IMR-90 (cell line): ENCODE data around the gene TJP1. TPM values are rescaled to one million over a fixed set of nuclear protein-coding genes. Genes with fewer than 3 reads are reported as not detected.

Experiments used
- ATAC-seq: fragments of 200-7000 bp; cut with Tn5 transposase; 2 replicates; pipeline ENCODE4 v1.9.1; 2020; ENCODE audit warnings: low read depth, mild to moderate bottlenecking, moderate library complexity
- BruUV-seq: library from RNA; stranded (reverse); fragments of 400-500 nt; replicated peaks from 2 replicates; lab custom pipeline; 2021; lab: Mats Ljungman, UMichigan
- CTCF ChIA-PET: fragments of 300-600 bp; formaldehyde crosslinking; extraction: SDS; loops from one replicate; lab custom pipeline; 2021; ENCODE audit warnings: antibody characterized with exemption; lab: Yijun Ruan, JAX
- POLR2A ChIA-PET: fragments of 300-600 bp; sonication (Branson Sonifier 250); formaldehyde crosslinking; loops from one replicate; lab custom pipeline; 2022; ENCODE audit warnings: antibody characterized with exemption; ENCODE audit not compliant: unreplicated experiment; lab: Charles Lee
- DNase-seq: peaks from one replicate; pipeline ENCODE4 v3.0.0; 2013
- H2AFZ ChIP-seq: replicated peaks from 2 replicates; pipeline ENCODE3; 2013; ENCODE audit warnings: low read length, mild to moderate bottlenecking; ENCODE audit not compliant: poor library complexity
- H2AK5ac ChIP-seq: 2 replicates; pipeline ENCODE4 v1.6.1; 2013; ENCODE audit warnings: low read depth, low read length, inconsistent platforms
- H2AK9ac ChIP-seq: replicated peaks from 2 replicates; pipeline ENCODE3; 2013; ENCODE audit warnings: mild to moderate bottlenecking, low read depth, low read length, moderate library complexity; ENCODE audit not compliant: poor library complexity
- H2BK120ac ChIP-seq: 2 replicates; pipeline ENCODE4 v1.6.1; 2013; ENCODE audit warnings: low read depth, low read length, inconsistent platforms
- H2BK15ac ChIP-seq: 3 replicates; pipeline ENCODE4 v1.6.1; 2013; ENCODE audit warnings: low read depth, low read length, inconsistent platforms
- H2BK20ac ChIP-seq: 2 replicates; pipeline ENCODE4 v1.6.1; 2013; ENCODE audit warnings: low read depth, mild to moderate bottlenecking, inconsistent platforms, low read length, moderate library complexity
- H2BK5ac ChIP-seq: 2 replicates; pipeline ENCODE4 v1.6.1; 2013; ENCODE audit warnings: mild to moderate bottlenecking, low read depth, low read length, inconsistent platforms; ENCODE audit not compliant: poor library complexity, severe bottlenecking
- H3K14ac ChIP-seq: replicated peaks from 2 replicates; pipeline ENCODE4 v1.6.1; 2013; ENCODE audit warnings: low read depth, low read length, inconsistent platforms
- H3K18ac ChIP-seq: 2 replicates; pipeline ENCODE4 v1.6.1; 2013; ENCODE audit warnings: low read depth, low read length, control low read depth
- H3K23ac ChIP-seq: 2 replicates; pipeline ENCODE4 v1.6.1; 2013; ENCODE audit warnings: low read depth, low read length, inconsistent platforms
- H3K27ac ChIP-seq: 2 replicates; pipeline ENCODE4 v1.5.1; 2013; ENCODE audit warnings: mild to moderate bottlenecking, control low read depth, low read length; ENCODE audit not compliant: insufficient read depth
- H3K27me3 ChIP-seq: 2 replicates; pipeline ENCODE4 v1.6.1; 2013; ENCODE audit warnings: low read length; ENCODE audit not compliant: control insufficient read depth, insufficient read depth
- H3K36me3 ChIP-seq: 2 replicates; pipeline ENCODE4 v1.6.1; 2013; ENCODE audit warnings: low read length, mixed read lengths; ENCODE audit not compliant: control insufficient read depth, insufficient read depth
- H3K4ac ChIP-seq: 2 replicates; pipeline ENCODE4 v1.6.1; 2013; ENCODE audit warnings: low read depth, low read length, inconsistent platforms
- H3K4me1 ChIP-seq: 2 replicates; pipeline ENCODE4 v1.6.1; 2013; ENCODE audit warnings: low read length, mixed read lengths; ENCODE audit not compliant: control insufficient read depth, insufficient read depth
- H3K4me2 ChIP-seq: 2 replicates; pipeline ENCODE4 v1.6.1; 2013; ENCODE audit warnings: low read depth, mild to moderate bottlenecking, control low read depth, low read length, moderate library complexity
- H3K4me3 ChIP-seq: 2 replicates; pipeline ENCODE4 v1.5.1; 2013; ENCODE audit warnings: low read depth, mild to moderate bottlenecking, control low read depth, low read length, moderate library complexity; ENCODE audit not compliant: insufficient read depth
- H3K56ac ChIP-seq: 2 replicates; pipeline ENCODE4 v1.6.1; 2013; ENCODE audit warnings: low read length, inconsistent platforms; ENCODE audit not compliant: insufficient read depth; ENCODE audit errors: extremely low read depth
- H3K79me1 ChIP-seq, 2 experiments: 2 replicates each; pipeline ENCODE4 v1.6.1; 2013; ENCODE audit warnings: low read length in 2 of 2, inconsistent platforms in 1 of 2, low read depth in 1 of 2
- H3K9ac ChIP-seq: 2 replicates; pipeline ENCODE4 v1.6.1; 2013; ENCODE audit warnings: low read depth, low read length, control low read depth
- H3K9me1 ChIP-seq: 2 replicates; pipeline ENCODE4 v1.6.1; 2013; ENCODE audit warnings: low read length, inconsistent platforms; ENCODE audit not compliant: insufficient read depth
- H3K9me3 ChIP-seq: 2 replicates; pipeline ENCODE4 v1.6.1; 2013; ENCODE audit warnings: low read length; ENCODE audit not compliant: control insufficient read depth, insufficient read depth
- H4K20me1 ChIP-seq: 2 replicates; pipeline ENCODE4 v1.6.1; 2013; ENCODE audit warnings: low read length, inconsistent platforms; ENCODE audit not compliant: insufficient read depth
- H4K5ac ChIP-seq: 2 replicates; pipeline ENCODE4 v1.6.1; 2013; ENCODE audit warnings: mild to moderate bottlenecking, low read depth, low read length, control low read depth
- H4K8ac ChIP-seq, 2 experiments: 2 replicates each; pipeline ENCODE4 v1.6.1; 2013; ENCODE audit warnings: low read depth in 2 of 2, low read length in 2 of 2, control low read depth in 1 of 2, inconsistent platforms in 1 of 2
- H4K91ac ChIP-seq: 2 replicates; pipeline ENCODE4 v1.6.1; 2013; ENCODE audit warnings: low read depth, low read length, inconsistent platforms; ENCODE audit not compliant: insufficient read depth
- BHLHE40 ChIP-seq: fragments of 150-350 bp; IDR thresholded peaks from 2 replicates; pipeline ENCODE4 v1.6.1; 2016; ENCODE audit warnings: mild to moderate bottlenecking, low read depth, low read length
- CEBPB ChIP-seq: IDR thresholded peaks from 2 replicates; pipeline ENCODE4 v1.6.1; 2012; ENCODE audit warnings: low read depth, low read length, improper control_type of control experiment
- ELK1 ChIP-seq: fragments of 150-350 bp; IDR thresholded peaks from 2 replicates; pipeline ENCODE4 v1.6.1; 2016; ENCODE audit warnings: low read depth, mild to moderate bottlenecking, low read length, moderate library complexity, borderline replicate concordance
- FOS ChIP-seq: fragments of 150-350 bp; IDR thresholded peaks from 2 replicates; pipeline ENCODE4 v1.6.1; 2016; ENCODE audit warnings: low read depth, low read length
- MXI1 ChIP-seq: IDR thresholded peaks from 2 replicates; pipeline ENCODE4 v1.6.1; 2012; ENCODE audit warnings: low read depth, mild to moderate bottlenecking, low read length, moderate library complexity, borderline replicate concordance
- RAD21 ChIP-seq: IDR thresholded peaks from 2 replicates; pipeline ENCODE4 v1.6.1; 2012; ENCODE audit warnings: low read length, improper control_type of control experiment
- RCOR1 ChIP-seq: IDR thresholded peaks from 2 replicates; pipeline ENCODE4 v1.6.1; 2012; ENCODE audit warnings: mild to moderate bottlenecking, low read length, improper control_type of control experiment; ENCODE audit not compliant: insufficient replicate concordance
- USF2 ChIP-seq: fragments of 150-350 bp; IDR thresholded peaks from 2 replicates; pipeline ENCODE4 v1.6.1; 2017; ENCODE audit warnings: mild to moderate bottlenecking, antibody characterized with exemption, low read length, low read depth
- WGBS, 2 experiments: methylation state at CpG; one replicate each; pipeline versions ENCODE4 v1.1.5 to v1.1.7; 2013; ENCODE audit warnings: missing lambda C conversion rate in 2 of 2; ENCODE audit not compliant: insufficient read length in 1 of 2; ENCODE audit errors: extremely low coverage in 2 of 2; 5-methylcytosine and 5-hydroxymethylcytosine counted together
- dilution Hi-C: fragments of 300-500 bp; cut with HindIII; formaldehyde crosslinking; loops from one replicate; pipeline ENCODE4 v1.14.3; 2018; ENCODE audit warnings: low sequenced_read_pairs; ENCODE audit not compliant: unreplicated experiment
- in situ Hi-C: fragments of 300-500 bp; cut with MboI; formaldehyde crosslinking; loops from 3 replicates; pipeline ENCODE4 v1.14.3; 2019; ENCODE audit warnings: low sequenced_read_pairs, inconsistent platforms, mixed read lengths
- intact Hi-C: fragments of 100-400 bp; cut with micrococcal nuclease; formaldehyde crosslinking; loops from 2 replicates; pipeline ENCODE4 v1.10.0; 2022
- polyA plus RNA-seq, 3 experiments: library from polyadenylated mRNA; depleted of rRNA; stranded (reverse); fragments of >200 nt; gene quantifications; 2 replicates each; pipeline ENCODE4 v1.2.3, GENCODE V29; 2012; ENCODE audit warnings: low replicate concordance in 1 of 3
- total RNA-seq: library from RNA; depleted of rRNA; stranded (reverse); fragments of >200 nt; gene quantifications from 2 replicates; pipeline ENCODE4 v1.2.3, GENCODE V29; 2012
- TF ChIP-seq, protein P1 (sequence below): conservative IDR thresholded peaks from 2 replicates; pipeline ENCODE4 v1.5.1; 2012; ENCODE audit warnings: mild to moderate bottlenecking, low read depth, low read length, improper control_type of control experiment

Gene TJP1
- total and polyA plus RNA-seq, 2 of the 4 experiments (the other 2 are of a cell fraction): 42.2 to 43.4 TPM

DNA sequence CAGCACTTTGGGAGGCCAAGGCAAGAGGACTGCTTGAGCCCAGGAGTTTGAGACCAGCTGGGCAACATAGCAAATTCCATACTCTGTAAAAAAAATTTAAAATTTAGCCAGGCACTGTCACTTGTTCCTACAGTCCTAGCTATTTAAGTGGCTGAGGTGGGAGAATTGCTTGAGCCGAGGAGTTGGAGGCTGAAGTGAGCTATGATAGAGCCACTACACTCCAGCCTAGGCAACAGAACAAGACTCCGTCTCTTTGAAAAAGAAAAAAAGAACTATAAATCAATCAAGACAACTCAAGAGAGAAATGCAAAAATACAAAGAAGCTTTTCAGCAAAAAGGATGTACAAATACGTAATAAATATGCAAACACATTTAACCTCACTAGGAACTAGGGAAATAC, 78.8 kb downstream of the TJP1 start:
- Histone ChIP-seq H3K18ac (no peak overlapping the region), H2BK15ac (no peak overlapping the region), H3K4me3 (no peak overlapping the region), H3K23ac (no peak overlapping the region), H2AFZ (no peak overlapping the region), H3K4me1 (no peaks in the 10 kb centered on the region), H3K9me3 (no peaks in the 10 kb centered on the region), H3K27me3 (no peaks in the 10 kb centered on the region), H3K9ac (no peak overlapping the region), H2BK5ac (no peak overlapping the region), H2AK5ac (no peak overlapping the region), H4K20me1 (no peaks in the 10 kb centered on the region; the same call in 1 of the 2 replicates), H3K56ac (no peak overlapping the region), H4K91ac (no peak overlapping the region), H2AK9ac (no peak overlapping the region), H3K4me2 (no peak overlapping the region), H3K14ac (no peak overlapping the region), H3K79me1 (peaks cover 12 to 14% of the 10 kb centered on the region in 2 experiments; a peak in 3 of 4 replicates), H3K4ac (no peak overlapping the region), H3K36me3 (peaks cover 17% of the 10 kb centered on the region), H3K27ac (no peak overlapping the region), H2BK120ac (no peak overlapping the region), H4K5ac (no peak overlapping the region), H3K9me1 (no peaks in the 10 kb centered on the region), H4K8ac (no peak overlapping the region), H2BK20ac (no peak overlapping the region)
- intact Hi-C loops: loop anchor here (10.0 kb wide), 1 partner anchor 331 kb away; no protein-coding TSS in a partner anchor
- no TSS peak for BruUV-seq
- DNase-seq (no peak), ATAC-seq (no peak)
- ChIA-PET POLR2A (no interaction called here), CTCF (interaction anchor here (0.7 kb wide), 1 partner anchor 183 kb away, joined by 3 read pairs; no protein-coding TSS in a partner anchor)
- in situ Hi-C loops: loop anchor here (10.0 kb wide), 1 partner anchor 331 kb away; no protein-coding TSS in a partner anchor
- dilution Hi-C loops: no loop called here
- TF ChIP-seq BHLHE40: no peak
- no peak for TF ChIP-seq RAD21
- no peak for TF ChIP-seq MXI1
- no peak for TF ChIP-seq FOS
- no peak for TF ChIP-seq USF2
- no peak for TF ChIP-seq ELK1
- no peak for TF ChIP-seq RCOR1
- TF ChIP-seq, protein P1, sequence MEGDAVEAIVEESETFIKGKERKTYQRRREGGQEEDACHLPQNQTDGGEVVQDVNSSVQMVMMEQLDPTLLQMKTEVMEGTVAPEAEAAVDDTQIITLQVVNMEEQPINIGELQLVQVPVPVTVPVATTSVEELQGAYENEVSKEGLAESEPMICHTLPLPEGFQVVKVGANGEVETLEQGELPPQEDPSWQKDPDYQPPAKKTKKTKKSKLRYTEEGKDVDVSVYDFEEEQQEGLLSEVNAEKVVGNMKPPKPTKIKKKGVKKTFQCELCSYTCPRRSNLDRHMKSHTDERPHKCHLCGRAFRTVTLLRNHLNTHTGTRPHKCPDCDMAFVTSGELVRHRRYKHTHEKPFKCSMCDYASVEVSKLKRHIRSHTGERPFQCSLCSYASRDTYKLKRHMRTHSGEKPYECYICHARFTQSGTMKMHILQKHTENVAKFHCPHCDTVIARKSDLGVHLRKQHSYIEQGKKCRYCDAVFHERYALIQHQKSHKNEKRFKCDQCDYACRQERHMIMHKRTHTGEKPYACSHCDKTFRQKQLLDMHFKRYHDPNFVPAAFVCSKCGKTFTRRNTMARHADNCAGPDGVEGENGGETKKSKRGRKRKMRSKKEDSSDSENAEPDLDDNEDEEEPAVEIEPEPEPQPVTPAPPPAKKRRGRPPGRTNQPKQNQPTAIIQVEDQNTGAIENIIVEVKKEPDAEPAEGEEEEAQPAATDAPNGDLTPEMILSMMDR: no peak
- TF ChIP-seq CEBPB: no peak
- no CpG with 5 or more reads among the region's 3 CpGs for WGBS, 2 experiments
